Cardiac fibroblast (primary cell): Measurements from ENCODE around the gene NOTCH4.
"Not testable (repeated sequence)": the region's sequence is repeated elsewhere in the genome, so short reads cannot be mapped to it uniquely, and the experiment has no call there.

ENCODE experiments used
- DNase-seq, 2 donors: peaks; one replicate each; pipeline versions ENCODE4 v3.0.0 to v3.0.0-alpha.2; 2010; ENCODE audit warnings: low read depth in 2 of 2
- H3K4me3 ChIP-seq, 2 donors: replicated peaks in 1 of 2; 1 replicate in 1 of 2; 2 replicates in 1 of 2; pipeline ENCODE4 v1.5.1; 2011; ENCODE audit warnings: low read depth in 2 of 2, low read length in 2 of 2, mild to moderate bottlenecking in 2 of 2, moderate library complexity in 1 of 2
- CTCF ChIP-seq: IDR thresholded peaks from one replicate; pipeline ENCODE4 v1.5.1; 2011; ENCODE audit warnings: low read depth, mild to moderate bottlenecking, low read length, inconsistent platforms

The NOTCH4 gene

GRCh38 chr6:32223258-32224235, at the start of gene NOTCH4:
Gene NOTCH4, minus strand, starts transcription at chr6:32224067. Its CDS starts 139 bp downstream, at chr6:32223928.
- H3K4me3 ChIP-seq = no peak within 1 kb of the TSS
- no peak for DNase-seq
- TF ChIP-seq CTCF = no peak

GRCh38 chr6:32271429-32271828, 47.6 kb upstream of the NOTCH4 start:
- no peak for DNase-seq
- no peak overlapping the region for H3K4me3 ChIP-seq
- TF ChIP-seq CTCF = no peak

GRCh38 chr6:32268459-32268858, 44.6 kb upstream of the NOTCH4 start:
- not testable (repeated sequence) for DNase-seq, H3K4me3 ChIP-seq

DNA sequence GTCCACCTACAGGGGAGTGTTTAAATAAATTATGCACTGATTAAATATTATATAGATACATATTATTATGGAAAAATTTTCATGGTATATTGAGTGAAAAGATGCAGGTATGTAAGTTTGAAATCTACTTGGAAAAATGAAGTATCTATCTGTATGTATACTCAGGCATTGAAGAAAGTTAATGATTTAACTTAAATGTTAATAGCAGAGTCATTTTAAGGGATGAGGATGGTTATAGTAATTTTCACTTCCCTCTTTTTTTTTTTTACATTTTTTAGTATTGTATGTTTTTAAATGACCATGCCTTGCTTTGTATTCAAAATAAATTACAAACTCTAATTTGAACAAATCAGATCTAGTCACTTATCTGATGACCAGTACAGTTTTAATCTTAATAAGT, 43.2 kb upstream of the NOTCH4 start:
- no peak overlapping the region for H3K4me3 ChIP-seq
- DNase-seq = no peak
- TF ChIP-seq CTCF = no peak

DNA sequence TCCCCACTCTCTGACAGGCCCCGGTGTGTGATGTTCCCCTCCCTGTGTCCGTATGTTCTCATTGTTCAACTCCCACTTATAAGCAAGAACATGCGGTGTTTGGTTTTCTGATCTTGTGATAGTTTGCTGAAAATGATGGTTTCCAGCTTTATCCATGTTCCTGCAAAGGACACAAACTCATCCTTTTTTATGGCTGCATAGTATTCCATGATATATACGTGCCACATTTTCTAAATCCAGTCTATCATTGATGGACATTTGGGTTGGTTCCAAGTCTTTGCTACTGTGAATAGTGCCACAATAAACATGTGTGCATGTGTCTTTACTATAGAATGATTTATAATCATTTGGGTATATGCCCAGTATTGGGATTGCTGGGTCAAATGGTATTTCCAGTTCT, 33.4 kb upstream of the NOTCH4 start:
- not testable (repeated sequence) for DNase-seq, H3K4me3 ChIP-seq

- TF ChIP-seq CTCF = peak; percentile 81
- H3K4me3 ChIP-seq = peak overlapping the region; percentile 39 to 43
- peak; percentile 95 for DNase-seq
Measured at GRCh38 chr6:32255199-32256153, 31.6 kb upstream of the NOTCH4 start.

GRCh38 chr6:32254761-32255198, 30.9 kb upstream of the NOTCH4 start:
- H3K4me3 ChIP-seq = peak overlapping the region; percentile 39 to 43
- TF ChIP-seq CTCF = no peak
- no peak for DNase-seq
